ENCODE data around the gene TRAK2.
A peak's percentile ranks its signal among the peaks of the same experiment; 100 is the strongest.

TRAK2 gene

GRCh38 chr2:201363857-201364560, 87.2 kb downstream of the TRAK2 start:
- DNase-seq (ENCODE audit: extremely low read depth, low read depth) = peak; percentile 31
- TF ChIP-seq CTCF (IDR thresholded peaks at IDR 0.05; ENCODE audit: low read depth, low read length) = peak; percentile 86

GRCh38 chr2:201362396-201362795, 88.9 kb downstream of the TRAK2 start:
- TF ChIP-seq CTCF (IDR thresholded peaks at IDR 0.05; ENCODE audit: low read depth, low read length) = no peak
- no peak for DNase-seq (ENCODE audit: extremely low read depth, low read depth)

- no peak for DNase-seq (ENCODE audit: extremely low read depth, low read depth)
- no peak for TF ChIP-seq CTCF (IDR thresholded peaks at IDR 0.05; ENCODE audit: low read depth, low read length)
Observed at GRCh38 chr2:201361078-201361733, 90.1 kb downstream of the TRAK2 start.

DNA sequence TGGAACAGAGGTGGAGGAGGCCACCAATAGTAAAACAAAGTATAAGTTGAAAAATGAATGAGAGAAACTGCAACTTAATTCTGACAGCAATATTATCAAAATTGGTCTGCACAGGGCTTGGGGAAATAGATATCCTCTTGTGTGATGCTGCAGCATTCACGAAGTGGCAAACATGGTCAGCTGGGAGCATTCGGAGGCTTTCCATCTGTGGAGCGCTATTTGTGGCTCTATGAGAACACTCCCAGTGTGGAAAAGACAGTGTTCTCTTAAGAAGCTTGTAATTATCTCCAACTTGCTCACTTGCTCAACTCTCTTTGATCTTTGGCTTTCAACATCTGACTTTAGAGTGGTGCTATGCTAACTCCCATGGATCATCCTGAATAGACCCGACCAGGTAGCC, 91.0 kb downstream of the TRAK2 start:
- DNase-seq (ENCODE audit: extremely low read depth, low read depth) = no peak
- TF ChIP-seq CTCF (IDR thresholded peaks at IDR 0.05; ENCODE audit: low read depth, low read length) = no peak

- no peak for TF ChIP-seq CTCF (IDR thresholded peaks at IDR 0.05; ENCODE audit: low read depth, low read length)
- DNase-seq (ENCODE audit: extremely low read depth, low read depth) = peak; percentile 31
Observed at GRCh38 chr2:201358684-201359083, 92.6 kb downstream of the TRAK2 start.

- peak; percentile 38 for DNase-seq (ENCODE audit: extremely low read depth, low read depth)
- no peak for TF ChIP-seq CTCF (IDR thresholded peaks at IDR 0.05; ENCODE audit: low read depth, low read length)
Observed at GRCh38 chr2:201357221-201357620, 94.0 kb downstream of the TRAK2 start, which contains the start of gene FLACC1. Gene FLACC1, minus strand, starts transcription at chr2:201357345. Its CDS starts 5,941 bp downstream, at chr2:201351404.

DNA sequence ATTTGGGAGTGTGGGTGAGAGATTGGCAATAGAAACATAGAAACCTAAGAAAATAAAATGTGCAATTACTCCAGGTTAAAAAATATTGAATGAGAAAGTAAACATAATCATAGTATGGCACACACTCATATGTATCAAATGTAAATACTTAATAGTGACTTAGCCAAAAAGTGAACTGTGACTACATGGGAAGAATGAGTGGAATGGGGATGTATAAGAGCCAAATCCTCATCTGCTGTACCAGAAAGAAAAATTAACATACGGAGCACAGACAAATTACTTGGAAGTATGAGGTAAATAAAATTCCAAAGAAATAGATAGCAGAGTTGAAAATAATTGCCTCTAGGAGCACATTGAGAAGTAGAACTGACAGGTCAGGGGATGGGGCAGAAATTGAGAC, 98.1 kb downstream of the TRAK2 start:
- peak; percentile 23 for DNase-seq (ENCODE audit: extremely low read depth, low read depth)
- TF ChIP-seq CTCF (IDR thresholded peaks at IDR 0.05; ENCODE audit: low read depth, low read length) = no peak

Measured in AG09319 (cell line).